ENCODE results near the gene PPFIA1. TPM values are rescaled to one million over a fixed set of nuclear protein-coding genes. Genes with fewer than 3 reads are reported as not detected.
A peak's percentile ranks its signal among the peaks of the same experiment; 100 is the strongest.

PPFIA1 gene
- total and polyA plus RNA-seq, 2 of the 13 experiments (the other 11 are each of a cell fraction or from before 2014, with no cell fraction given) = 29.9 to 45.2 TPM

DNA sequence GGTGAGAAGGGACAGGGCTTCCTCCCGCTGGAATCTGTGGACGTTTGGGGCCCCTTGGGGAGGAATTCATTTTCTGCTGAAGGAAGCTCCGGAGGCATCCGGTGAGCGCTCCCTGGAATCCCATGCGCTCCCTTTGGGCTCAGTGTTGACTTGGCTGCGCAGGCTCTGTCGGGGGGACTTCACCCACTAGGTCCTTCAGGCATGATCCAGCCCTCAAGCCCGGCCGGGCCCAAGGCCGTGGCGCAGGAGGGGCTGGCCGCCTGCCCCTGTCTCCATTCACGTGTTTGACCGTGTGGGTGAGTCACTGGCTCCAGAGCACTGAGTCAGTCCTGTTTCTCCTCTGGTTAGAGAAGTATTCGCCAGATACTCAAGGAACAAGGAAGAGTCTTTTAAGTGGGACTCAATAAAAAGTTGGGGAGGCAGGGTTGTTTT, 129.2 kb downstream of the PPFIA1 start (continued):
- no peak for TF ChIP-seq HOXD1 (CRISPR knock-in tag; IDR thresholded peaks at IDR 0.05)
- TF ChIP-seq, protein P1, sequence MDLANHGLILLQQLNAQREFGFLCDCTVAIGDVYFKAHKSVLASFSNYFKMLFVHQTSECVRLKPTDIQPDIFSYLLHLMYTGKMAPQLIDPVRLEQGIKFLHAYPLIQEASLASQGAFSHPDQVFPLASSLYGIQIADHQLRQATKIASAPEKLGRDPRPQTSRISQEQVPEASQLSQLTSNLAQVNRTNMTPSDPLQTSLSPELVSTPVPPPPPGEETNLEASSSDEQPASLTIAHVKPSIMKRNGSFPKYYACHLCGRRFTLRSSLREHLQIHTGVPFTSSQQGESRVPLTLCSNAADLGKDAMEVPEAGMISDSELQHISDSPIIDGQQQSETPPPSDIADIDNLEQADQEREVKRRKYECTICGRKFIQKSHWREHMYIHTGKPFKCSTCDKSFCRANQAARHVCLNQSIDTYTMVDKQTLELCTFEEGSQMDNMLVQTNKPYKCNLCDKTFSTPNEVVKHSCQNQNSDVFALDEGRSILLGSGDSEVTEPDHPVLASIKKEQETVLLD (CRISPR knock-in tag; IDR thresholded peaks at IDR 0.05; ENCODE audit: low read depth) = no peak
- TF ChIP-seq ZNF274 (CRISPR knock-in tag; IDR thresholded peaks at IDR 0.05) = 0 out of 2 replicates have a peak, but pooled peaks have one; percentile 21
- TF ChIP-seq NFYC (CRISPR knock-in tag; IDR thresholded peaks at IDR 0.05) = no peak
- TF ChIP-seq, protein P2, sequence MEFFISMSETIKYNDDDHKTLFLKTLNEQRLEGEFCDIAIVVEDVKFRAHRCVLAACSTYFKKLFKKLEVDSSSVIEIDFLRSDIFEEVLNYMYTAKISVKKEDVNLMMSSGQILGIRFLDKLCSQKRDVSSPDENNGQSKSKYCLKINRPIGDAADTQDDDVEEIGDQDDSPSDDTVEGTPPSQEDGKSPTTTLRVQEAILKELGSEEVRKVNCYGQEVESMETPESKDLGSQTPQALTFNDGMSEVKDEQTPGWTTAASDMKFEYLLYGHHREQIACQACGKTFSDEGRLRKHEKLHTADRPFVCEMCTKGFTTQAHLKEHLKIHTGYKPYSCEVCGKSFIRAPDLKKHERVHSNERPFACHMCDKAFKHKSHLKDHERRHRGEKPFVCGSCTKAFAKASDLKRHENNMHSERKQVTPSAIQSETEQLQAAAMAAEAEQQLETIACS (CRISPR knock-in tag; IDR thresholded peaks at IDR 0.05) = no peak
- TF ChIP-seq NFE2 (CRISPR knock-in tag; IDR thresholded peaks at IDR 0.05) = no peak
- TF ChIP-seq, protein P3, sequence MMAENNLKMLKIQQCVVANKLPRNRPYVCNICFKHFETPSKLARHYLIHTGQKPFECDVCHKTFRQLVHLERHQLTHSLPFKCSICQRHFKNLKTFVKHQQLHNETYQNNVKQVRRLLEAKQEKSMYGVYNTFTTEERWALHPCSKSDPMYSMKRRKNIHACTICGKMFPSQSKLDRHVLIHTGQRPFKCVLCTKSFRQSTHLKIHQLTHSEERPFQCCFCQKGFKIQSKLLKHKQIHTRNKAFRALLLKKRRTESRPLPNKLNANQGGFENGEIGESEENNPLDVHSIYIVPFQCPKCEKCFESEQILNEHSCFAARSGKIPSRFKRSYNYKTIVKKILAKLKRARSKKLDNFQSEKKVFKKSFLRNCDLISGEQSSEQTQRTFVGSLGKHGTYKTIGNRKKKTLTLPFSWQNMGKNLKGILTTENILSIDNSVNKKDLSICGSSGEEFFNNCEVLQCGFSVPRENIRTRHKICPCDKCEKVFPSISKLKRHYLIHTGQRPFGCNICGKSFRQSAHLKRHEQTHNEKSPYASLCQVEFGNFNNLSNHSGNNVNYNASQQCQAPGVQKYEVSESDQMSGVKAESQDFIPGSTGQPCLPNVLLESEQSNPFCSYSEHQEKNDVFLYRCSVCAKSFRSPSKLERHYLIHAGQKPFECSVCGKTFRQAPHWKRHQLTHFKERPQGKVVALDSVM (CRISPR knock-in tag; IDR thresholded peaks at IDR 0.05) = peak; percentile 6; the same call in 1 of the 2 replicates
- no peak for TF ChIP-seq CEBPG (CRISPR knock-in tag; IDR thresholded peaks at IDR 0.05)
- TF ChIP-seq, protein P4, sequence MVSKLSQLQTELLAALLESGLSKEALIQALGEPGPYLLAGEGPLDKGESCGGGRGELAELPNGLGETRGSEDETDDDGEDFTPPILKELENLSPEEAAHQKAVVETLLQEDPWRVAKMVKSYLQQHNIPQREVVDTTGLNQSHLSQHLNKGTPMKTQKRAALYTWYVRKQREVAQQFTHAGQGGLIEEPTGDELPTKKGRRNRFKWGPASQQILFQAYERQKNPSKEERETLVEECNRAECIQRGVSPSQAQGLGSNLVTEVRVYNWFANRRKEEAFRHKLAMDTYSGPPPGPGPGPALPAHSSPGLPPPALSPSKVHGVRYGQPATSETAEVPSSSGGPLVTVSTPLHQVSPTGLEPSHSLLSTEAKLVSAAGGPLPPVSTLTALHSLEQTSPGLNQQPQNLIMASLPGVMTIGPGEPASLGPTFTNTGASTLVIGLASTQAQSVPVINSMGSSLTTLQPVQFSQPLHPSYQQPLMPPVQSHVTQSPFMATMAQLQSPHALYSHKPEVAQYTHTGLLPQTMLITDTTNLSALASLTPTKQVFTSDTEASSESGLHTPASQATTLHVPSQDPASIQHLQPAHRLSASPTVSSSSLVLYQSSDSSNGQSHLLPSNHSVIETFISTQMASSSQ (IDR thresholded peaks at IDR 0.05; ENCODE audit: low read depth) = no peak
- TF ChIP-seq, protein P4 (CRISPR knock-in tag; IDR thresholded peaks at IDR 0.05; ENCODE audit: borderline replicate concordance) = no peak
- no peak for TF ChIP-seq HOXA9 (CRISPR knock-in tag; IDR thresholded peaks at IDR 0.05; ENCODE audit: borderline replicate concordance)
- TF ChIP-seq, protein P5, sequence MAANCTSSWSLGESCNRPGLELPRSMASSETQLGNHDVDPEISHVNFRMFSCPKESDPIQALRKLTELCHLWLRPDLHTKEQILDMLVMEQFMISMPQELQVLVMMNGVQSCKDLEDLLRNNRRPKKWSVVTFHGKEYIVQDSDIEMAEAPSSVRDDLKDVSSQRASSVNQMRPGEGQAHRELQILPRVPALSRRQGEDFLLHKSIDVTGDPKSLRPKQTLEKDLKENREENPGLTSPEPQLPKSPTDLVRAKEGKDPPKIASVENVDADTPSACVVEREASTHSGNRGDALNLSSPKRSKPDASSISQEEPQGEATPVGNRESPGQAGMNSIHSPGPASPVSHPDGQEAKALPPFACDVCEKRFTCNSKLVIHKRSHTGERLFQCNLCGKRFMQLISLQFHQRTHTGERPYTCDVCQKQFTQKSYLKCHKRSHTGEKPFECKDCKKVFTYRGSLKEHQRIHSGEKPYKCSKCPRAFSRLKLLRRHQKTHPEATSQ (CRISPR knock-in tag; IDR thresholded peaks at IDR 0.05; ENCODE audit: borderline replicate concordance) = no peak
- 0 out of 2 replicates have a peak, but pooled peaks have one; percentile 26 for TF ChIP-seq SOX5 (CRISPR knock-in tag; IDR thresholded peaks at IDR 0.05; ENCODE audit: borderline replicate concordance)
- TF ChIP-seq TAF1 (CRISPR knock-in tag; IDR thresholded peaks at IDR 0.05) = peak; percentile 51; the same call in 1 of the 2 replicates
- TF ChIP-seq, protein P6, sequence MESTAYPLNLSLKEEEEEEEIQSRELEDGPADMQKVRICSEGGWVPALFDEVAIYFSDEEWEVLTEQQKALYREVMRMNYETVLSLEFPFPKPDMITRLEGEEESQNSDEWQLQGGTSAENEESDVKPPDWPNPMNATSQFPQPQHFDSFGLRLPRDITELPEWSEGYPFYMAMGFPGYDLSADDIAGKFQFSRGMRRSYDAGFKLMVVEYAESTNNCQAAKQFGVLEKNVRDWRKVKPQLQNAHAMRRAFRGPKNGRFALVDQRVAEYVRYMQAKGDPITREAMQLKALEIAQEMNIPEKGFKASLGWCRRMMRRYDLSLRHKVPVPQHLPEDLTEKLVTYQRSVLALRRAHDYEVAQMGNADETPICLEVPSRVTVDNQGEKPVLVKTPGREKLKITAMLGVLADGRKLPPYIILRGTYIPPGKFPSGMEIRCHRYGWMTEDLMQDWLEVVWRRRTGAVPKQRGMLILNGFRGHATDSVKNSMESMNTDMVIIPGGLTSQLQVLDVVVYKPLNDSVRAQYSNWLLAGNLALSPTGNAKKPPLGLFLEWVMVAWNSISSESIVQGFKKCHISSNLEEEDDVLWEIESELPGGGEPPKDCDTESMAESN (CRISPR knock-in tag; conservative IDR thresholded peaks at IDR 0.05) = no peak; the same call in 1 of the 2 replicates

Data from HepG2 (cell line).